GM12891 (cell line): Measurements from ENCODE around the gene RACGAP1.

Source experiments
- DNase-seq: peaks from one replicate; pipeline ENCODE4 v3.0.0; 2011; ENCODE audit warnings: low spot score; ENCODE audit not compliant: insufficient read length
- FAIRE-seq: peaks from 2 replicates; lab custom pipeline; 2011; peaks lifted over from hg19 to GRCh38; lab: Jason Lieb, UNC
- PAX5 ChIP-seq: IDR thresholded peaks from 2 replicates; pipeline ENCODE4 v1.6.1; 2011; ENCODE audit warnings: low read length, moderate library complexity, mild to moderate bottlenecking; ENCODE audit not compliant: insufficient read depth, severe bottlenecking
- POLR2A ChIP-seq: IDR thresholded peaks from 2 replicates; pipeline ENCODE4 v1.6.1; 2011; ENCODE audit warnings: low read depth, low read length, control low read depth
- POLR2AphosphoS5 ChIP-seq: IDR thresholded peaks from 2 replicates; pipeline ENCODE4 v1.6.1; 2011; ENCODE audit warnings: low read depth, low read length, control low read depth
- POU2F2 ChIP-seq: IDR thresholded peaks from 2 replicates; pipeline ENCODE4 v1.6.1; 2011; ENCODE audit warnings: low read depth, mild to moderate bottlenecking, control low read depth, low read length, moderate library complexity
- SPI1 ChIP-seq: IDR thresholded peaks from 2 replicates; pipeline ENCODE4 v1.6.1; 2011; ENCODE audit warnings: low read depth, low read length, control low read depth
- TAF1 ChIP-seq: IDR thresholded peaks from 2 replicates; pipeline ENCODE4 v1.6.1; 2011; ENCODE audit warnings: low read depth, low read length, control low read depth

RACGAP1 gene

DNA sequence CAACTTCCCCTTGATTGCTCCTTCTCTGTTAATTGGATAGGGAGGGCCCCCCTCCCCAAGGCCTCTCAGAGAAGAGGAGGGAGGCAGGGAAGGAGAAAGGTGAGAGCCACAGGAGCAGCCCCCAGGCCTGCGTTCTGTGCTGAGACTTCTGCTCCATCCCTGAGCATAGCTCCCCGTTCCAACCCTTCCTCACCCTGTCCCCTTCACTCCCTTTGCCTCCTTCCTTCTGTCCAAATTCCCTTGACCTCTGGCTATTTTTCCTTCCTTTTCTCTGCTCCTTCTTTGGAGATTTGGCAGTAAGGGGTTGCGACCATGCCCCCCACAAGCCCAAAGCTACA, 31.3 kb upstream of the RACGAP1 start:
- FAIRE-seq, result no peak
- TF ChIP-seq POLR2AphosphoS5 (no peak), PAX5 (no peak), POU2F2 (no peak), TAF1 (no peak), SPI1 (no peak), POLR2A (no peak)
- no peak for DNase-seq

DNA sequence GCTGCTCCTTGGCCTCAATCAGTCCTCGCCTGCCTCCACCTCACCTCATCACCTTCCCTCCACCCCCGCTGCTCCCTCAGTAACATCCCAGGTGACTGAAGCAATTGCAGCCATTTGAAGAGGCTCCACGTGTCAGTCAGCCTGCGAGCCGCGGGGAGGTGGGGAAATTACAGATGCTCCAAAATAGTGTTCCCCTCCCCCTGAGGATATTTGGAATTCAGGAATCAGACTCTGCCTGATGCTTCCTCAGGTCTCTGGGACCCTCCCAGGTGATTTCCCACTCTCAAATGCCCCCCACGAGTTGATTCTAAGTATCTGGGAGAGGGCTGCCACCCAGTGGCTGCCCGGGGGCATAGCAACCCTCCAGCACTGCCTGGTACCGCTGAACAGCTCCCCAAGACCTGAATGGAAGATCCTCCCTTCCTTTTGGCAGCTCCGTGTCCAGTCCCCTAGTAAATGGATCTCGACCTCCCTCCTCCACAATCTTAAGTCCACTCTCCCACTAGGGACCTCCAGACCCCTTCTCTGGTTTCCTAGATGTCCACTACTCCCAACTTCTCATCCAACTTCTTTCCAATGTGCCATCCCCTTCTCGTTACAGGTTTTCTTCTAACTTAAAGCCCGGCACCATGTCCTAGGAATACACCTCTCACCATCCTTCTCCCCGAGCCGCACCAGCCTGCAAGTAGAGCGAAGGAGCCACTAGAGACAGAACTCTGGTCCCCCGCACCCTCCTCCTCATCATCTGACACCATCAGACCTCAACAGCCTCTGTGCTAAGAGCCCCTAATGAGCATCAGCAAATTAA, 30.7 kb upstream of the RACGAP1 start:
- no peak for TF ChIP-seq SPI1
- TF ChIP-seq POLR2A, result no peak
- TF ChIP-seq TAF1, result no peak
- TF ChIP-seq POU2F2, result no peak
- no peak for TF ChIP-seq POLR2AphosphoS5
- TF ChIP-seq PAX5, result no peak
- DNase-seq, result peak; percentile 79
- FAIRE-seq, result peak; percentile 88

DNA sequence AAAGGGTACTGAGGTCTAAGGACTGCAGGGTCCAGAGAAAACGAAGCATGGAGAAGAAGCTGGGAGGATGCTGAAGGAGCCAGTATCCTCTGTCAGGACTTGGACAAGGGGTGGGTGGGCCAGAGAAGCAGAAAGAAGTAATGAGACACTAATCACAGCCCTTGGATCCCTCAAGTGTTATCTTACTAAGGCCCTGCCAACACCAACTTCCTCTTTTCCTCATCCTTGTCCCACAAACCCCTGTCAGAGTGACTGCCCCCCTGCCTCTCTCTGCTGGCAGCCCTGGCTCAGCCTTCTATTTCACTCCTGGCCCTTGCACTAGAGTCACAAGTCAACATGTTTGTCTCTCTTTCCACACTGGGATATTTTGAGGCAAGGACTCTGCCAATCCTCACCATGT, 28.3 kb upstream of the RACGAP1 start:
- FAIRE-seq (no peak), DNase-seq (no peak)
- TF ChIP-seq POLR2A, result no peak
- 0 out of 2 replicates have a peak, but pooled peaks have one; percentile 30 for TF ChIP-seq SPI1

DNA sequence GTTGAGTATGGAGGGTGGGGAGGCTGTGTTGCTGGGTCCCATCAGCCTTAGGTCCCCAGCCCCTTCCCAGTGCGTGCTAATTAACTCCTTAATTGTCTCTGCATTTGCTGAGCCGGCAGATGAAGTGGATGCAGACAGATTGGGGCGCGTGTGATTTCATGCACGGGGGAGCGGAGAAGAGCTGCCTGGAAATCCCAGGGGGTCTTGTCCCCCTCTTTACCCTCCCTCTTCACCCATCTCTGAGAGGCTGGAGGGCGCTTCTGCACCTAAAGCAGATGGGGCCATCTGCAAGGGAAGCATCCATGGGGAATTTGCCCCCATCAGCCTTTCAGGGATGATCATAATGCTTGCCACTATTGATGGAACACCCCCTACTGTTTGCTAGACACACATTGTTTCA, 27.7 kb upstream of the RACGAP1 start:
- DNase-seq, result no peak
- no peak for TF ChIP-seq POLR2A
- no peak for TF ChIP-seq POU2F2
- TF ChIP-seq PAX5, result no peak
- no peak for TF ChIP-seq SPI1
- TF ChIP-seq TAF1, result no peak
- TF ChIP-seq POLR2AphosphoS5, result no peak
- FAIRE-seq, result no peak

DNA sequence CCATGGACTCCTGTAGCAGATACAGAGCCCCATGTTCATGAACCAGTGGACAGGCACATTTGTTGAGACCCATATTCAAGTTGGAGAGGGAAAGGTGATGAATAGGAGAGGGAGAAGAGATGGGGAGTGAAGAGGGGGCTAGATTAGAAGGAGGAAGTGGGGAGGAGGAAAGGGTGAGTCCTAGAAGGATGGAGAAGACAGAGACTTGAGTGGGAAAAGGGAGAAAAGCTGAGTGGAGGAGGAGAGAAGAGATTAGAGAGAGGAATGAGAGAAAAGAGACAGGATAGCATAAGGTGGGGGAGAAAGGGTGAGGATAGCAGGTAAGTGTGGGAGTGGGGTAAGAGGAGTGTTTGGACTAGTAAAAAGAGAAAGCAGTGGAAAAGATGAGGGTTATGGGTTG, 27.2 kb upstream of the RACGAP1 start:
- no peak for TF ChIP-seq POU2F2
- TF ChIP-seq POLR2AphosphoS5, result no peak
- TF ChIP-seq PAX5, result no peak
- TF ChIP-seq SPI1, result no peak
- TF ChIP-seq TAF1, result no peak
- no peak for TF ChIP-seq POLR2A
- no peak for FAIRE-seq
- no peak for DNase-seq

DNA sequence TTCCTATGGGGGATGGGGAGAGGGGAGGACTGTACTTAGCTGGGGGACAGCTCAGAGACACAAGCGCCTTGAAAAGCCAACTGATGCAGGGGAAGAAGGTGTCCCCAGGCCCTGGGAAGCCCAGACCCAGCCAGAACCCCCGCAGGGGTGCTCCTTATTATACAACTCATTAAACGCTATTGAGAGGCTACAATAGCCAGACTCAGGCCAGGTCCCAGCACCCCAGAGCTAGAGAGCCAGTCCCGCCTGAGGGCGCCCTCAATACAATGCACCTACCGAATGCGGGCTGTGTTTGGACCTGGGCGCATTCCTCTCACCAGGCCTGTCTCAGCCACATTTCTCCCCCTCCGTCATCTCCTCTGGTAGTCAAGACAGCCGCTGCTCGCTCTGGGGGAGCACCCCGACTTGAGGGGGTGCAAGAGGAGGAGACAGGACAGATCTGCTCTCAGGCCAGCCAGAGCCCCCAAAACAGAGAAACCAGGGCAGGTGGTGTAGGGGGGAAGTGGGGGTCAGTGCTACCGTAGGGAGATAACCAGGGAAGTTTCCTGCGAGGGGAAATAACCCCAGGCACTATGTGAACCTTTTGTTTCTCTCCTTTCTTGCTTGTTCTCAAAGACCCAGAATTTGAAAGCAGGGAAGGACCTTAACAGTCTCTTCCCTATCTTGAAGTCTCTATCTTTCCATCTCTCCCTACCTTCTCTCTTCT, 26.0 kb upstream of the RACGAP1 start:
- DNase-seq, result no peak
- FAIRE-seq, result no peak
- no peak for TF ChIP-seq TAF1
- no peak for TF ChIP-seq SPI1
- TF ChIP-seq POLR2AphosphoS5, result no peak
- TF ChIP-seq POLR2A, result no peak
- no peak for TF ChIP-seq PAX5
- TF ChIP-seq POU2F2, result no peak

DNA sequence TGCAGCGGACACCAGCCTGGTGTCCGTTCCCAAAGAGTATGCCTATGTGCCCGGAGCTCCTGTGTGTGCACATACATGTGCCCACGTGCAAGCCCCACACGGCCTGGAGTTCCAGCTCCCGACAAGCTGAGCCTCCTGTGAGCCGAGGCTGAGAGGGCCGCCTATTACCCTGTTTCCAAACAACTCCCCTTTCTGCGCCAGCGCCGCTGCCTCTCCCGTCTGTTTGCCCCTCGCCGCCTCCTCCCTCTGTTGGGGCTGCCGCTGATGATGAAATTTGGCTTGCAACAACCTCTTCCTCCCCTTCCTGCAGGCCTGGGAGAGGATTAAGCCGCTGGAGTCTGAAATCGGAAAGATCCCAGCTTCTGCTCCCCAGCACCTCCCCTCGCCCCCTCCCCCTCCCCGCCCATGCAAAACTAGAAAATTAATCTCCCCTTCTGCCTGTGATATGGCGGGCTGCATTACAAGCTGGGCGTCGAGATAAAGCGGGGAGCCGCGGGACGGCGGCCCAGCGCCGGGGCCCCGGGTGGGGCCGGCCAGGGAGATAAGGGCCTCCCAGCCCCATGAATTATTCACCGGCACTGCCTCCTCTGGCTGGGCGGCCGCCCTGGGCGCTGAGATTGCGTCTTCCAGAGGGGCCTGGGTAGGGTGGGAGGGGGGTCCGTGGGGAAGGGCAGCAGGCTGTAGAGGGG, 25.3 kb upstream of the RACGAP1 start:
- DNase-seq (no peak), FAIRE-seq (no peak)
- TF ChIP-seq TAF1 (no peak), POLR2AphosphoS5 (no peak), SPI1 (no peak), POLR2A (no peak), POU2F2 (no peak), PAX5 (no peak)

DNA sequence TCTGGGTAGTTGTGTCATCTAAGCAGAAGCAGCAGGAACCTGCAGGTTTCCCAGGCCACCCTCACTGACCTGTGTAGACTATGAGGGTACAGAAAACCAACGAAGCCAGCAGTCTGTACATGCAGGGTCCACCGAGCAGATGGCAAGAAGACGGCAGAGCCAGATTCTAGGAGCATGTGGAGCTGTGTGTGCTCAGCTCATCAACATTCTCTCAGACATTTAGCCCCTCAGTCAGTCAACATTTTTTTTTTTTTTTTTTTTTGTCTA, 24.8 kb upstream of the RACGAP1 start:
- no peak for FAIRE-seq
- no peak for TF ChIP-seq POU2F2
- TF ChIP-seq POLR2AphosphoS5, result no peak
- TF ChIP-seq SPI1, result no peak
- TF ChIP-seq PAX5, result no peak
- no peak for TF ChIP-seq TAF1
- TF ChIP-seq POLR2A, result no peak
- no peak for DNase-seq

DNA sequence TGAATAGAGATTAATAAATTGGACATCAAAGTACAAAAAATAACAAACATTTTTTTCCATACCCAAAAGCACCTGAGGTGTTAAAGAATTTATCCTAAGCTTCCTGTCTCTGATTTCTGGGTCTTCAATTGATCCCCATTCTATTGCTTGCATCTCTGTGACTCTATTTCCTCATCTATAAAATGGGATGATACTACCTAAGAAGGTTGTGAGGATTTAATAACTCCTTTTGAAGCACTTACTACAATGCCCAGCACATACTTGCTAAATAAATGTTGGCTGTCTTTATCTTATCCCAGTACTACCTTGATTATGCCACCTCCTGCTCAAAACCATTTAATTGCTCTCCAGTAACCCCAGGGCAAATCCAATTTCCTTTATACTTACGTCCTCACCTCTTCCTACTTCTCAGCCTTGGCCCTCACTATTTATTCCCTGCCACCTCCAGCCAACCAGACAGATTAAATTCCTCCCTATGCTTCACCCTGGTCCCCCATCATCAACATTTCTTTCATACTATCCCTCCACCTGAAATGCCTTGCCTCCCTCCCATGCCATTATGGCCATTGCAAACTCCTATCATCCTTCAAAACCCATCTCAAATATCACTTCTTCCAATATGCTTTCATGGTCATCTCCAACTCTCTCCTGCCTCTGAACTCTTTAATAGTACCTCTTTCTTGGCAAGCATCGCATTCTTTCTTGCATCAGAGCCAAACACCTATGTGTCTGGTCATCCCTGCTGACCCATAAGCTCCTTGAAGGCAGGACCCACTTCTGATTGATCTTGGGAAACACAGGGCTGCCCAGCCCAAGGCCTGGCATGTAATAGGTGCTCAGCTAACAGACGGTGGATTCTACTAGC, 24.2 kb upstream of the RACGAP1 start:
- TF ChIP-seq POLR2AphosphoS5 (no peak), TAF1 (no peak), SPI1 (no peak), POU2F2 (no peak), PAX5 (no peak), POLR2A (no peak)
- FAIRE-seq, result no peak
- DNase-seq, result no peak
